Sigmoid colon (tissue), 7 donors: ENCODE data around the gene SCAMP2. TPM values are rescaled to one million over a fixed set of nuclear protein-coding genes. Genes with fewer than 3 reads are reported as not detected.
A peak's percentile ranks its signal among the peaks of the same experiment; 100 is the strongest.

Experiments used
- DNase-seq: peaks from one replicate; pipeline ENCODE4 v3.0.0-alpha.2; 2019
- H3K27ac ChIP-seq, 4 donors: fragments of 200-600 bp; sonication (generic); one replicate each; pipeline ENCODE4 v1.5.1; 2016 to 2019; ENCODE audit warnings: mild to moderate bottlenecking in 1 of 4
- H3K27me3 ChIP-seq, 3 donors: fragments of 200-600 bp; sonication (generic); one replicate each; pipeline ENCODE4 v1.5.1; 2019; ENCODE audit warnings: mild to moderate bottlenecking in 1 of 3
- H3K36me3 ChIP-seq, 4 donors: fragments of 200-600 bp; sonication (generic); one replicate each; pipeline ENCODE4 v1.5.1; 2016 to 2019
- H3K4me1 ChIP-seq, 4 donors: fragments of 200-600 bp; sonication (generic); one replicate each; pipeline ENCODE4 v1.5.1; 2017 to 2019
- H3K4me3 ChIP-seq, 4 donors: fragments of 200-600 bp; sonication (generic); one replicate each; pipeline ENCODE4 v1.5.1; 2017 to 2019; ENCODE audit warnings: mild to moderate bottlenecking in 2 of 4, moderate library complexity in 1 of 4
- H3K9me3 ChIP-seq, 4 donors: fragments of 200-600 bp in 3 of 4; sonication (generic) in 3 of 4; one replicate each; pipeline versions ENCODE4 v1.5.1 to v1.6.1; 2013 to 2019
- CTCF ChIP-seq, 4 experiments: fragments of 450-650 bp in 3 of 4; fragments of 200-600 bp in 1 of 4; IDR thresholded peaks; one replicate each; pipeline ENCODE4 v1.5.1; 2016 to 2019; ENCODE audit warnings: antibody characterized with exemption in 4 of 4, mild to moderate bottlenecking in 3 of 4, moderate library complexity in 2 of 4
- EP300 ChIP-seq, 4 donors: sonication (generic); formaldehyde crosslinking; IDR thresholded peaks; one replicate each; pipeline ENCODE4 v1.6.1; 2017; ENCODE audit warnings: antibody characterized with exemption in 4 of 4
- POLR2A ChIP-seq, 2 donors: fragments of 450-650 bp; IDR thresholded peaks; one replicate each; pipeline ENCODE4 v1.6.1; 2016; ENCODE audit warnings: antibody characterized with exemption in 2 of 2, mild to moderate bottlenecking in 2 of 2, moderate library complexity in 2 of 2
- POLR2AphosphoS5 ChIP-seq, 4 donors: sonication (generic); formaldehyde crosslinking; IDR thresholded peaks; one replicate each; pipeline ENCODE4 v1.6.1; 2017; ENCODE audit warnings: antibody characterized with exemption in 4 of 4
- WGBS, 2 donors: extraction: QIAGEN DNeasy Blood & Tissue Kit; methylation state at CpG; one replicate each; pipeline ENCODE4 v1.1.7; 2013; 5-methylcytosine and 5-hydroxymethylcytosine counted together
- intact Hi-C: fragments of 100-400 bp; cut with DNase I; formaldehyde crosslinking; loops from one replicate; pipeline ENCODE4 v1.15.1; 2023
- polyA plus RNA-seq, 3 donors: library from polyadenylated mRNA; stranded (reverse); fragments of 200-250 nt; gene quantifications; one replicate each; pipeline ENCODE4 v1.2.3, GENCODE V29; 2013
- total RNA-seq, 4 donors: library from RNA; depleted of rRNA; stranded (reverse); fragments of >200 nt; gene quantifications; one replicate each; pipeline ENCODE4 v1.1.0, GENCODE V29; 2016
- donor health status: healthy with polysubstance abuse.
- donor health status: Bipolar disorder and iron deficiency.
- donor health status: healthy.

SCAMP2 gene
- total and polyA plus RNA-seq, 7 donors = 27.8 to 131 (median 35.3) TPM

GRCh38 chr15:74830868-74831267 is 42.3 kb downstream of the SCAMP2 start:
- no peak for TF ChIP-seq POLR2AphosphoS5 (IDR thresholded peaks at IDR 0.05)
- no peak for TF ChIP-seq POLR2A (IDR thresholded peaks at IDR 0.05)
- no peak for TF ChIP-seq EP300 (IDR thresholded peaks at IDR 0.05)
- peaks cover 0 to 3% (median 0%) of the 10 kb centered on the region in 4 donors for H3K36me3 ChIP-seq
- H3K27me3 ChIP-seq = peaks cover 0 to 28% (median 22%) of the 10 kb centered on the region in 3 donors
- H3K27ac ChIP-seq = peak overlapping the region; percentile 24 to 62 (median 46)
- 44 to 75% methylated on average over 5 of the region's 5 CpGs for WGBS, 2 donors
- intact Hi-C loops = loop anchor here (2.0 kb wide), 1 partner anchor 14 kb away; no protein-coding TSS in a partner anchor
- H3K4me3 ChIP-seq = no peak overlapping the region
- peak; percentile 82 for DNase-seq
- no peaks in the 10 kb centered on the region for H3K9me3 ChIP-seq
- H3K4me1 ChIP-seq = peaks cover 0 to 11% (median 9%) of the 10 kb centered on the region in 4 donors

GRCh38 chr15:74829991-74830390 is 43.2 kb downstream of the SCAMP2 start:
- no peak for TF ChIP-seq CTCF (IDR thresholded peaks at IDR 0.05)
- no peak for TF ChIP-seq POLR2A (IDR thresholded peaks at IDR 0.05)
- no peak for TF ChIP-seq POLR2AphosphoS5 (IDR thresholded peaks at IDR 0.05)
- TF ChIP-seq EP300 (IDR thresholded peaks at IDR 0.05) = no peak
- Histone ChIP-seq H3K4me1 (peaks cover 0 to 11% (median 9%) of the 10 kb centered on the region in 4 donors), H3K27ac (no peak overlapping the region), H3K36me3 (no peaks in the 10 kb centered on the region), H3K9me3 (no peaks in the 10 kb centered on the region), H3K4me3 (no peak overlapping the region), H3K27me3 (peaks cover 0 to 33% (median 25%) of the 10 kb centered on the region in 3 donors)
- intact Hi-C loops = loop anchor here (2.0 kb wide), 1 partner anchor 13 kb away; no protein-coding TSS in a partner anchor
- DNase-seq = no peak
- 73 to 77% methylated on average over 6 of the region's 6 CpGs for WGBS, 2 donors

- intact Hi-C loops = no loop called here
- Histone ChIP-seq H3K4me3 (no peak overlapping the region), H3K4me1 (peaks cover 0 to 11% (median 9%) of the 10 kb centered on the region in 4 donors), H3K9me3 (no peaks in the 10 kb centered on the region), H3K36me3 (no peaks in the 10 kb centered on the region), H3K27me3 (peaks cover 0 to 33% (median 25%) of the 10 kb centered on the region in 3 donors), H3K27ac (no peak overlapping the region)
- WGBS, 2 donors = 68 to 82% methylated on average over 3 of the region's 3 CpGs
- TF ChIP-seq CTCF (IDR thresholded peaks at IDR 0.05) = no peak
- DNase-seq = no peak
These were observed 43.7 kb downstream of the SCAMP2 start for GRCh38 chr15:74829486-74829885.

GRCh38 chr15:74828835-74829234 is 44.3 kb downstream of the SCAMP2 start:
- Histone ChIP-seq H3K36me3 (no peaks in the 10 kb centered on the region), H3K9me3 (no peaks in the 10 kb centered on the region), H3K27me3 (peaks cover 0 to 33% (median 25%) of the 10 kb centered on the region in 3 donors), H3K4me1 (peaks cover 0 to 11% (median 9%) of the 10 kb centered on the region in 4 donors), H3K27ac (no peak overlapping the region), H3K4me3 (no peak overlapping the region)
- no peak for TF ChIP-seq POLR2A (IDR thresholded peaks at IDR 0.05)
- no peak for TF ChIP-seq CTCF (IDR thresholded peaks at IDR 0.05)
- TF ChIP-seq POLR2AphosphoS5 (IDR thresholded peaks at IDR 0.05) = no peak
- TF ChIP-seq EP300 (IDR thresholded peaks at IDR 0.05) = no peak
- no peak for DNase-seq
- WGBS, 2 donors = 76 to 85% methylated on average over 6 of the region's 6 CpGs
- intact Hi-C loops = no loop called here

GRCh38 chr15:74827614-74828013 is 45.6 kb downstream of the SCAMP2 start:
- DNase-seq = no peak
- Histone ChIP-seq H3K27ac (no peak overlapping the region), H3K4me3 (no peak overlapping the region), H3K4me1 (peaks cover 0 to 11% (median 9%) of the 10 kb centered on the region in 4 donors), H3K27me3 (peaks cover 0 to 33% (median 25%) of the 10 kb centered on the region in 3 donors), H3K9me3 (no peaks in the 10 kb centered on the region), H3K36me3 (no peaks in the 10 kb centered on the region)
- intact Hi-C loops = no loop called here
- 54 to 59% methylated on average over 5 of the region's 5 CpGs for WGBS, 2 donors
- no peak for TF ChIP-seq EP300 (IDR thresholded peaks at IDR 0.05)
- TF ChIP-seq POLR2AphosphoS5 (IDR thresholded peaks at IDR 0.05) = no peak
- TF ChIP-seq POLR2A (IDR thresholded peaks at IDR 0.05) = no peak
- no peak for TF ChIP-seq CTCF (IDR thresholded peaks at IDR 0.05)
